Uterus (tissue), 2 donors: Measurements from ENCODE around the gene ADCY3.

Experiments used
- CTCF ChIP-seq, 4 experiments: fragments of 200-600 bp in 2 of 4; fragments of 450-650 bp in 2 of 4; sonication (generic) in 2 of 4; IDR thresholded peaks; one replicate each; pipeline ENCODE4 v1.5.1; 2016 to 2019; ENCODE audit warnings: antibody characterized with exemption in 4 of 4, mild to moderate bottlenecking in 2 of 4, moderate library complexity in 1 of 4
- POLR2A ChIP-seq, 2 donors: fragments of 450-650 bp; IDR thresholded peaks; one replicate each; pipeline ENCODE4 v1.6.1; 2016; ENCODE audit warnings: antibody characterized with exemption in 2 of 2, mild to moderate bottlenecking in 1 of 2, moderate library complexity in 1 of 2

- TF ChIP-seq CTCF (IDR thresholded peaks at IDR 0.05) (no peak), POLR2A (IDR thresholded peaks at IDR 0.05) (no peak)
These were observed 28.5 kb upstream of the ADCY3 start for GRCh38 chr2:24948506-24948905.
